HK-2 (cell line): ENCODE data around the gene TECTB.
"Not testable (repeated sequence)": the region's sequence is repeated elsewhere in the genome, so short reads cannot be mapped to it uniquely, and the experiment has no call there.

Experiments used
- DNase-seq: peaks from one replicate; pipeline ENCODE4 v3.0.0-alpha.2; 2018; ENCODE audit not compliant: unreplicated experiment

The TECTB gene

DNA sequence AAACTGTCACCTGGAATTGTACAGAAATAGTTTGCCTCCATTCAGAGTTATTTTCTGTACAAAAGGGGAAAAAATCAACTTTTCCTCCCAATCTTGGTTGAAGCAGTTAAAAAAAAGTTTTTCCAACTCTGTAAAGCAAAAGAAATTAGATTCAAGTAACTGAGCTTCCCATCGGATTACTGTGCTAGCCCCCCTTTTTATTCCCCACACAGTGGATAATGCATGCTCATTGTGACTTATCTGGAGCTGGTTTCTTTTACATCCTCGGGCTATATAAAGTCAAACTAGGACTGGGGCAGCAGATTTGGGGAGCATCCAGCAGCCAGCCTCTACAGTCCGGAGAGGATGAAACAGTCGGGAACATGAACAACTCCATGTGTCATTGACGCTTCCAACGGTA is at the start of gene TECTB:
TECTB (plus strand) TSS at position 301 of the 400 bp plus-strand sequence. CDS start 335 bp downstream, outside the sequence.
- no peak for DNase-seq

DNA sequence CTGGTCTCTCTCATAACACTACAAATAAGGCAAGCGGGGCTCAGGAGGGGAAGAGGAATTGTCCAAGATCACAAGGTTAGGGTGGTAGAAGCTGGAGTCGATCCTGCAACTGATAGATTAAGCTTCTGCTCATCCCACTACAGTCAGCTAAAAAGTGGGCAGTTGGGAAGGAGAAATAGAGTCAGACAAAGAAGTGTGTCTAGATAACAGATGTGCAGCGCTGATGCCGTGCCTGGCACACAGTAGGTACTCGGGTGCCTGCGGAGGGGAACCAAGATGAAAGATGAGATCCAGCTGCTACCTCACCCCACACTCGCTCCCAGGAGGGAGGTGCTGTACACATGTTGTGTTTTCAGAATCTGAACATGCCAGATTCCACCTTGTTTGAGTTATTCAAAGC is 48.1 kb upstream of the TECTB start:
- no peak for DNase-seq

DNA sequence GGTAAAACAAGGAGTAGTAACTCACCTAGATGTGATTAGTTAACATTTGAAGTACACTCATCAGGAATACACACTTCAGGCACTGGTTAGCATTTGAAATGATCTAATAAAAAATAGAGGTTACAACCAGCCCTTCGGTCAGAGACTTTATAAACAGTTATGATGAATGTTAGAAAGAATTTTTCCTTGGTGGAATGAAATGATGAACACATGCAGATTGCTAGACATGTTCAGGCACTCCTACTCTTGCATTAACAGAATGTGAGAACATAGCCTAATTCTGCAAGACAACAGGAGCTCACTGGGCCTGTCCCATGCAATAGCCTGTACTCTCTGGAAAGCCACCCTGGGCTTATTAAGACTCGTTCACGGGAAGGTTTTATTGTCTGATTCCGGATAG is 47.3 kb upstream of the TECTB start:
- DNase-seq, result no peak

DNA sequence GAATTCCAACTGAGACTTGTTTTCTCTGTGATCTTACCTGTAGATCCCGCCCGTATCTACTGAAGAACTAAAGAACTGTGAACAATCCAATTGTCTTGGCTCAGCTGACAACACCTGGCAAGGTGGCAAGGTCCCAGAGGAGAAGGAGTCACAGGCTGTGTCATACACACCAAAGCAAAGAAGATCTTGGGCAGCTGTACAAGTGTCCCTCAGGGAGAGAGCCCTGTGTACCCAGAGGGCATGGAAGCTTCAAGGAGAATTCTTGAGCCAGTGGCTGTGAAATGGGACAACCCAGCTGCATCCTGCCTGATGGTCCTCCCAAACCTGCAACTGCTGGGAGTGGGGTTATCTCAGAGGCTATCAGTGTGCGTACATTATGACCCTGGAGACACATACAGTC is 46.7 kb upstream of the TECTB start:
- no peak for DNase-seq

DNA sequence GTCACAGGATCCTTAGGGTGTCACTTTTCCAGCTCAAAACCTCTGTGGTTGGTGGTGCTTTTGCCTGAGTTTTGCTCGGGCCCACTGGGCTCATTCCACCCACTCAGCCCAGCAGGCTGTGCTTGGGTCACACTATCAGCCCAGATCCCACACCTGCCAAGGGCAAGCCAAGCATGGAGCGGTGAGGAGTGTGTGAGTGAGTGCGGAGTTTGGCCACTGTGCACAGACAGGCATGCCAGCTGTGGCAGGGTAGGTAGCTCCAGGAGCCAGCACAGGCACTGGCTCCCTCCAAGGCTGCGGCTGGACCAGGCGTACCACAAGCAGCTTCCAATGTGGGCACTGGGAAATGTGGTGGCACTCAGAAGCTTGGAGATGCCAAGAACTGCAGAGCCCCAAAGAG is 43.9 kb upstream of the TECTB start:
- no peak for DNase-seq

DNA sequence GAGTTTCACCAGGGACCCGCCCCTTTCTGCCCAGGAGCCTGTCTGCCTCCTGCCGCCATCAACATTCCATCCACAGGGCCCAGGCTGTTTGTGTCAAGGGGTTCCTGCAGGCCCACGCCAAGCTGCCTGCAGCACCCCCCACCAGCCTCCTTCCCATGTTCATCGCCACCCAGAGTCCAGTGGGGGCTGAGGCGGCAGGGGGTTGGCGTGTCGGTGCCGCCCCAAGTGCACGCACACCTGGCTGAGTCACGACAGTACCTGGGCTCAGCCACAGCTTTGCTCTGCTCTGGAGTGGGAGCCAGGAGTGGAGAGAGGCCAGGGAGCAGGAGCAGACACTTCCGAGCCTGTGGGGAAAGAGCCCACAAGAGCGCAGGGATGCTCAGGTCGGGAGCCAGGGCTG is 42.8 kb upstream of the TECTB start:
- no peak for DNase-seq

DNA sequence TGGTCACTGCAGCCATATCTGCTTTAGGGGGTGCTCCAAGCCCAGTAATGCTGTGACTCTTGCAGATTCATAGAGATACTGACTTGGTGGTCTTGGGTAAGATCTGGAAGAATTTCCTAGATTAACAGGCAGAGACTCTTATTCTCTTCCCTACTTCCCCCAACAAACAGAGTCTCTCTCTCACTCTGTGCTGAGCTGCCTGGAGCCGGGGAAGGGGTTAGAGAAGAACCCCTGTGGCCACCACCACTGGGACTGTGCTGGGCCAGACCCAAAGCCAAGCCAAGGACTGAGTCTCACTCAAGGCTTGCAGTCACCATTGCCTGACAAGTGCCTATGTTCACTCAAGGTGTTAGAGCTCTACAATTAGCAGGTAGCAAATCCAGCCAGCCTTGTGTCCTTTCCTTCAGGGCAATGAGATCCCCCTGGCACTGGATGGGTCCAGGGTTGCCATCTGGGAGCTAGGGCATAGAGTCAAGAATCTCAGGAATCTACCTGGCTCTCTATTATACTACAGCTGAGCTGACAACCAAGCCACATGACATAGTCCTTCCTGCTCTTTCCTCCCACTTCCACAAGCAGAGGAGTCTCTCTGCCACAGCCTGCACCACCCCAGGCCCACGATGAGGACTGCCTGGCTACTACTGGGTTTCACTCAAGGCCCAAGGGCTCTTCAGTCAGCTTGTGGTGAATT is 41.4 kb upstream of the TECTB start:
- no peak for DNase-seq

DNA sequence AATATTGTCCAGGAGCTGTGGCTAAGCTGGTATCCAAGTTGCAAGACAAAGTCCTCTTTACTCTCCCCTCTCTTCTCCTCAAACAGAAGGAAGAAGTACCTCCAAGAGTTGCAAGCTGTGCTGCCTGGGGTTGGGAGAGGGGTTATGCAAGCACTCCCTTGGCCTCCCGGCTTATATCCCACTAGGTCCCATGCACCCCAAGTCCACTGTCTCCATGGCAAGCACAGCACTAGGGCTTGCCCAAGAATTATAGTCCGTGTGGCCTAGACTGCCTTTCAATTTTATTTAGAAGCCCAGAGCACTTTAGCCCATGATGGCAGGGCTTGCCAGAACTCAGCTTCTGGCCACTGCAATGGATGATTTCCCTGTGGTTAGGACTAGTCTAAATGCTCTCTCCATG is 40.4 kb upstream of the TECTB start:
- DNase-seq, result no peak

DNA sequence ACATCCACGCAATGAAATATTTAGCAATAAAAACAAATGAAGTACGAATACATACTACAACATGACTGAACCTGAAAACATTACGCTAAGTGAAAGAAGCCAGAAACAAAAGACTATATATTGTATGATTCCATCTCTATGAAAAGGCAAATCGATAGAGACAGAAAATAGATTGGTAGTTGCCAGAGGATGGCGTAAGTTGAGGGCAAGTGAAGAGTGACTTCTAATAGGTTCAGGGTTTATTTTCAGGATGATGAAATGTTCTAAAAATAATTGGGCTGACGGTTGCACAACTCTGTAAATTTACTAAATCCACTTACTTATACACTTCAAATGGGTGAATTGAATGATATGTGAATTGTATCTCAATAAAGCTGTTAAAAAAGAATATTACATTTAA is 39.5 kb upstream of the TECTB start:
- DNase-seq, result no peak

DNA sequence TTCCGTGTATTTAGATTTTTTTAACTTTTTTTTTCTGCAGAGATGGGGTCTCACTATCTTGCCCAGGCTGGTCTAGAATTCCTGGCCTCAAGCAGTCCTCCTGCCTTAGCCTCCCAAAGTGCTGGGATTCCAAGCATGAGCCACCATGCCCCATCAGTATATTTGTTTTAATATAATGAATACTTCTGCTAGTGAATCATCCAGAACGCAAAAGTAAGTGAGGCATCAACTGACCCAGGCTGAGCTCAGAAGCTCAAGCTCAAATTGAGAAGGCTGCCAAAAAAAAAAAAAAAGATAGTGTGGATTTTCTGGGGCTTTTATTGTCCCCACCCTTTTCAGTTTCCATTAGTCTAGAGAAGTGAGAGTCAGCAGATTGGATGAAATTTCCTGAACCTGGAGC is 39.0 kb upstream of the TECTB start:
- DNase-seq, result no peak

DNA sequence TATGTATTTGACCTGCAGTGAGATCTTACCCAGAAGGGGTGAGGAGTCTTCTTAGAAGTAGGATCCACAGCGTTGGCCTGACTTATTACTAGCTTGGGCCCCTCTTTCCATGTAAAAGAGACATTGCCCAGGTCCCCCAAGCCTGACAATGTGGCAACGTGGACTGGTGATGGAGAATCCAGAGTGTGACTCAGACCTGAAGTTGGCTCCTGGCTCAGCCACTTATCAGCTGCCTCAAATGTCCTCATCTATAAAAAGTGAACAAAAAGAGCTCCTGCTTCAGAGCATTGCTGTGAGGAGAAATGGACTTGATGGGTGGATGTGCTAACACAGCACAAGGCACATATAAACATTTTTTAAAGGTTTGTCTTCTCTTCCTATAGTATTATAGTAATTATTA is 35.4 kb upstream of the TECTB start:
- no peak for DNase-seq

DNA sequence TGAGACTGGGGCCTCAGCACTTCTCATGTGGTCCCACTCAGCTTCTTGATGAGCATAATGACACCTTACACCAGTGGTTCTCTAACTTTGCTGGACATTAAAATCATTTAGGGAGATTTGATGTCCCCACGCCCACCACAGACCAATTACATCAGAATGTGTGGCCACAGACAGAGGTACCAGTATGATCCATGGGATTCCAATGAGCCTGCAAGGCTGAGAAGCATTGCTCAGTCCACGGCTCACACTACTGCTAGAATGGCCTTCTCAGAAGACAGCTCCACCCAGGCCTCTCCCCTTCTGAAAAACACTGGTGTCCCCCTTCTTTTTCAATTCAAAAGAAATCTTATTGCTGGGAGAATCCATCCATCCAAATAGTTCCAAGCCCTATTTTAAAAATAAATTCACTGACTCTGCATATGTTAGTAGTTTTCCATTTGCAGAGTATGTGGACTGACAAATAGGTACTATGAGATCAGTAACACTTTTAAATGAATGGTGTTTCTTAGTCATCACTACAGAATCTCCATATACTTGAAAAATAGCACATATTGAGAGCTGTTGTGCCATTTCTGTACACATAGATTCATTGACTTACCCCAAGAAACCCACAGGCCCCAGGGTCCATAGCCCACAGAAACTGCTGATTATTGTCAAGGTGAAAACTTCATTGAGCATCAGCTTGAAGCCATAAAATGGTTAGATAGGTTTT is 34.5 kb upstream of the TECTB start:
- no peak for DNase-seq

DNA sequence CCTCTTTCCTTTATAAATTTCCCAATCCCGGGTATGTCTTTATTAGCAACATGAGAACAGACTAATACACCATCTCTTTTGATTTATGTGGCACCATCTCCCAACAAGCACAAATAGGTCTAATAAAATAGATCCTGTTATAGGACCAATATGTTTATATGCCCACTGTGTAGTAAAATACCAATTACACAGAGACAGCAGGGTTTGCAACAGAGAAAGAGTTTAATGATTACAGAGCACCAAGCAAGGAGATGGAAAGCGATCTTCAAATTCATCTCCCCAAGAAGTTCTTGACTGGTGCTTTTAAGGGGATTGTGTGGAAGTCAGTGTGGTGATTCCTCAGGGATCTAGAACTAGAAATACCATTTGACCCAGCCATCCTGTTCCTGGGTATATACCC is 33.5 kb upstream of the TECTB start:
- no peak for DNase-seq

DNA sequence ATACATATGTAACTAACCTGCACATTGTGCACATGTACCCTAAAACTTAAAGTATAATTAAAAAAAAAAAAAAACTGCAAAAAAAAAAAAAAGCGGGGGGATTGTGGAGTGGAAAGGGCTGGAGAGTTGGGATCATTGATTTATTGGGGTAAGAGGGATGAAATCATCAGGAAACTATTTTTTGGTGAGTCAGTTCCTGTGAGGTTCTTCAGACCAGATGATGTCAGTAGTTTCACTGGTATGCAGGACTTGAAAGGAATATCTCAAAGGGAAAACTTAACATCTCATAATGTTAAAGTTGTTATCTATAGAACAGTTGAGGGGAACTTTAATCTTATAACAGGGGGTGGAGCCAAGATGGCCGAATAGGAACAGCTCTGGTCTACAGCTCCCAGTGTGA is 32.6 kb upstream of the TECTB start:
- no peak for DNase-seq

DNA sequence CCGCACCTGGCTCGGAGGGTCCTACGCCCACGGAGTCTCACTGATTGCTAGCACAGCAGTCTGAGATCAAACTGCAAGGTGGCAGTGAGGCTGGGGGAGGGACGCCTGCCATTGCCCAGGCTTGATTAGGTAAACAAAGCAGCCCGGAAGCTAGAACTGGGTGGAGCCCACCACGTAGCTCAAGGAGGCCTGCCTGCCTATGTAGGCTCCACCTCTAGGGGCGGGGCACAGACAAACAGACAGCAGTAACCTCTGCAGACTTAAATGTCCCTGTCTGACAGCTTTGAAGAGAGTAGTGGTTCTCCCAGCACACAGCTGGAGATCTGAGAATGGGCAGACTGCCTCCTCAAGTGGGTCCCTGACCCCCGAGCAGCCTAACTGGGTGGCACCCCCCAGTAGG is 32.0 kb upstream of the TECTB start:
- DNase-seq, result not testable (repeated sequence)

DNA sequence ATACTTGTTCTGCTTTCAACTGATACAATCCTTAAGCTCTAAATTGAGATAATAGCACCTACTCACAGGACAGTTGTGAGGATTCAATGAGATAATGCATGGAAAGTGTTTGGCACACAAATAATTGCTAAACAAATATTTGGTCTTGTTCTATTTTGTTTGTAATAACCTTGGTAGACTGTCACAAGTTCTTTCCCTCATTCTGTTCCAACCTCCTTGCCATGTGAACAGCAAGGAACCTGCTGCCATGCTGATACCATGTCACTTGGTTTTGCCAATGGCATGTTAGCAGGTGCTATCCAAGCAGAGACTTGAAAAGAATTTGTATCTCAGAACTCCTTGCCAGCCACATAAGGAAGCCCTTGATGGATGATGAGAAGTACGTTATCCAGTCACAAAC is 24.8 kb upstream of the TECTB start:
- no peak for DNase-seq

DNA sequence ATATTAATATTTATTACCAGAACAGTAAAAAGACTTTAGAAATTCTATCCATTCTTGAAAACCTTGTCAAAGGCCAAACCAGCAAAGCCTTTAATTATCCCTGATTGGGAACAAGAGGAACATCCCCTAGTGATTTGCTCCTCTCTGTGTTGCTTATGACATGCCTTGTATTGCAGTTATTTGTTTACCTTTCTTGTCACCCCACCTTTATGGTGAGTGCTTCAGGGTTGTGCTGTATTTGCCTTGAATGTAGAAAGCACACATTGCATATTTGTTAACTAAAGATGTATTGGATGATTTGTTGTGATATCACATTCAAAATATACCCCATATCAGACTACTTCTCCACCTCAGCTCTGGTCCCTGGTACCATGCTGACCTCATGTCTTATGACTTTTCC is 23.5 kb upstream of the TECTB start:
- DNase-seq, result no peak

DNA sequence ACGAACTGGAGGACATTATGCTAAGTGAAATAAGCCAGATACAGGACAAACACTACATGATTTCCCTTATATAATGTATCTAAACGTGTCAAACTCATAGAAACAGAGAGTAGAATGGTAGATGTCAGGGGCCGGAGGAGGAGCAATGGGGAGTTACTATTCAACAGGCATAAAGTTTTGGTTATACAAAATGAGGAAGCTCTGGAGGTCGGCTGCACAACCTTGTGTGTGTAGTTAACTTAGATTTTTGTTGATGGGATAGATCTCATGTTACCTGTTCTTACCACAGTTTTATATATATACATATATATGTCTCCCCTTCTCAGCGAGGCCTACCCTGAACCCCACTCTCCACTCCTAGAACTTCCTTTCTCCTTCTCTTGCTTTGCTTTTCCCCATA is 22.4 kb upstream of the TECTB start:
- no peak for DNase-seq

DNA sequence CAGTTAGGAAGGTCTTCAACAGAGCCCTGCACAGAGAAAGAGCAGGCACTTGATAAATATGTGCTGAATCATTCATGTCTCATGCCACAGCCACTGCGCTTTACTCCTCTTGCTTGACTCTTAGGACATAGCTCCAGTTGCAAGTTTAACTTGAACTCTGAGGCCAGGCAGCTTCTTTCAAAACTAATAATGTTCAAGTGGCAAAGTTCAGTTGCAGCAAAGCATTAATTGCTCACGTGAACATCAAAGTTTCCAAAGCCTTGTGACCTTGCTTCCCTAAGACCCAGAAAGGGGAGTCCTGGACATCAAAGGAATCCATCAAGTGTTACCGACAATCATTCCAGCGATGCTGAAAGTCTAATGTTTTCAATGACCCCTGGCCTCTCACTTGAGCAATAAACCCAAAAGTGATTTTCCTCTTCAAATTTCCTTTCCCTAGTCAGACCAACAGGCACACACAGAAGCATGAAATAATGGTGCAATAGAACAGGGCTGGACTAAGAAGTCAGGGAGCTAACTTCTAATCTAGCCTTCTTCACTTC is 21.8 kb upstream of the TECTB start:
- no peak for DNase-seq

DNA sequence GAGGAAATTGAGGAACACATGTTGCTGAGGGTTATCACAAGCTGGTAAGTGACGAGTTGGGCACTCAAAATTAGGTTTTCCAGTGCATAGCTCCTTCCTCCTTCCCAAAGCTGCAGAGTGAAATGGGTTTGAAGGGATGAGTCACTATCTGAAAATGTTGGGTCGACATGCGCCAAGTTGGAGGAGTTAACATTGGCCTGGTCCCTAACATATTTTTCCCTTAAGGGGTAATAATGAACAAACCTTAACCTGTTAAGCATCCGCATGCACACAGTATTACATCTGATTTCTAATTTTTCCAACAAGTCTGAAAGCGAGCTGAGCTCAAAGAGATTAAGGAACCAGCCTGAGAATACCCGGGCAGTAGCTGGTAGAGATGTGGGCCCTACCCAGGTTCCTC is 20.7 kb upstream of the TECTB start:
- DNase-seq, result no peak

DNA sequence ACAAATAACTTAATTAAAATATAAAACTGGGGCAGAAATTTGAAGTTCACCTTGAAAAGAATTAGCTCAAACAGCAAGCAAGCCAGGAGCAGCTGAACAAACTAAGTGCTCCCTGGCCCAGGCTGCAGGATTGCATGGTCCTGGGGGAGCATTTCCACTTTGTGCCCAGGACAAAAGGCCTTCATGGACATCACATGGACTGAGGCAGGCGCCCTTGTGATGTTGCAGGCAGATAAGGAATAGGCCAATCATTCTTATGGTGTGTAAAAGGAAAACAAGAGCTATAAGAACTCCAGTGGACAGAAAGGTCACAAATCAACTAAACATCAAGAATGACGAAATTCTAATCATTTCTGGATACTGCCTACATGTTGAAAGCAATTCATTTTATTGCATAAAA is 17.5 kb upstream of the TECTB start:
- DNase-seq, result no peak

DNA sequence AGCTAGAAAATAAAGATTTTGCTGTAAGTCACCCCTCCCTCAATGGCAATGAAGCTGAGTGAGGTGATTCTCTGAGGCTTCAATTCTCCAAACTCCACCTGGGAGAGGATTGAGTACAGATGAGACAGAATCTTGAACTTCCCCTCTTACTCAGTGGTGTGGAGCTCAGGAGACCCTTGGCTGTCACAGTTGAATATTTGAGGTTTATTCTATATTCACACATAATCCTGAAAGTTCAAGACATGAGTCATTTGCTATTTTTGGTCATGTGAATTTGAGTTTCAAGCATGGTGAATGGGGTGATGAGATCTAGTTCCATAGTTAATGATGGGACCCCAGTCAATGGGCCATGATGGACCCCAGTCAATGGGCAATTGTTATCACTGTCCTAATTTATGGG is 13.9 kb upstream of the TECTB start:
- DNase-seq, result no peak

DNA sequence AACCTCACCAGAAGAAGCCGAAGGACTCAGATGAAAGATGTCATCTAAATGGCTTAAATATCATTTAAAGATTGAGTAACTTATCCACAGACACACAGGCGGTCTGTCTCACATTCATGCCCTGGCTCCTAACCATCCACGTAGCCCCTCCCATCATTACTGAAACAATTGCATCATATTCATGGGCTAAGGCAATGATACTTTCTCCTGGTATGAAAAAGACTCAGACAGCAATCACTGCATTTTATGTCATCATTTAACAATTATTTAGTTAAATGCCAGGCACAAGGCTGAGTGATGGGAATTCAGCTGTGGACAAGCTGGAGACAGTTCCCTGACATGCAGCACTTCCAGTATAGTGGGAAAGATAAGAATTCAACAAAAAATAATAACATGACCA is 11.2 kb upstream of the TECTB start:
- DNase-seq, result no peak

DNA sequence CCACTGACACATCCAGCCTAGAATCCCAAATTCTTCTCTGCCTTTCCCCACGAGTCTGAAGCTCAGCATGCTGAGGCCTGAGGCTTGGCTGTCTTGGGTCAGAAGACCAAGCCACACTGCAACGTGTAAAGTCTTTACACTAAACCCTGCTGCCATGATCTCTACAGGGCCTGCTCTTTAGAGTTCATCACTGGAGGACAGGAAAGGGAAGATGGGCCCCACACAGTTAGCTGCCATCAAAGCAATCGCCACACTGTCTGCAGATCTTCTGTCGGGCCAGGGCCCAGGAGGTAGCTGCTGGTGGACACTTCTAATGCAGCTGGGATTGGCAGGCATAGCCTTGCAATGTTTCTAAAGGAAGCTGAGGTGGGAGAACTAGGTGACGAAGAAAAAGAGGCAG is 8.4 kb upstream of the TECTB start:
- no peak for DNase-seq
